Epithelial cell of esophagus (primary cell): ENCODE measurements around the gene FAM114A1.

ENCODE experiments used
- DNase-seq: peaks from one replicate; pipeline ENCODE4 v3.0.0; 2010; ENCODE audit warnings: low read depth
- H3K4me3 ChIP-seq: 2 replicates; pipeline ENCODE4 v1.5.1; 2011; ENCODE audit warnings: mild to moderate bottlenecking, low read length, control low read depth
- TF ChIP-seq, protein P1 (sequence below): IDR thresholded peaks from 2 replicates; pipeline ENCODE4 v1.5.1; 2011; ENCODE audit warnings: low read depth, mild to moderate bottlenecking, low read length, control low read depth, inconsistent platforms; ENCODE audit not compliant: insufficient read depth; ENCODE audit errors: missing control alignments

The FAM114A1 gene

DNA sequence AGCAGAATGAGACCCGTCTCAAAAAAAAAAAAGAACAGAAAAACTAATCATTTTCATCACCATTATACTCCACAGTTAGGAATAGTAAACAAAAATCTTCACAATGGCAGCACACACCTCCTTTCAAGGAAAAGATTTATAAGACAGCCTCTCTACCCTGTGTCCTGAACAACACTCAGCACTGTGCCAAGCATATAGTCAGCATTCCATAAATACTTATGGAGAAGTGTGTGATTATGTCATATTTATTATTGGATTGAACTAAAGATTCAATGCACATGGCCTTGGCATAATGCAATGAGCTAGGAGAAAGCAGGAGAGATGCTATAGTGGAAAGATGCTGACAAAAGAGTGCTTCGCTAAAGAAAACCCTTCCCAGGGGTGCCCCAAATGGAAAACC, 52.6 kb downstream of the FAM114A1 start:
- DNase-seq = no peak
- TF ChIP-seq, protein P1, sequence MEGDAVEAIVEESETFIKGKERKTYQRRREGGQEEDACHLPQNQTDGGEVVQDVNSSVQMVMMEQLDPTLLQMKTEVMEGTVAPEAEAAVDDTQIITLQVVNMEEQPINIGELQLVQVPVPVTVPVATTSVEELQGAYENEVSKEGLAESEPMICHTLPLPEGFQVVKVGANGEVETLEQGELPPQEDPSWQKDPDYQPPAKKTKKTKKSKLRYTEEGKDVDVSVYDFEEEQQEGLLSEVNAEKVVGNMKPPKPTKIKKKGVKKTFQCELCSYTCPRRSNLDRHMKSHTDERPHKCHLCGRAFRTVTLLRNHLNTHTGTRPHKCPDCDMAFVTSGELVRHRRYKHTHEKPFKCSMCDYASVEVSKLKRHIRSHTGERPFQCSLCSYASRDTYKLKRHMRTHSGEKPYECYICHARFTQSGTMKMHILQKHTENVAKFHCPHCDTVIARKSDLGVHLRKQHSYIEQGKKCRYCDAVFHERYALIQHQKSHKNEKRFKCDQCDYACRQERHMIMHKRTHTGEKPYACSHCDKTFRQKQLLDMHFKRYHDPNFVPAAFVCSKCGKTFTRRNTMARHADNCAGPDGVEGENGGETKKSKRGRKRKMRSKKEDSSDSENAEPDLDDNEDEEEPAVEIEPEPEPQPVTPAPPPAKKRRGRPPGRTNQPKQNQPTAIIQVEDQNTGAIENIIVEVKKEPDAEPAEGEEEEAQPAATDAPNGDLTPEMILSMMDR = no peak
- H3K4me3 ChIP-seq = no peak overlapping the region

DNA sequence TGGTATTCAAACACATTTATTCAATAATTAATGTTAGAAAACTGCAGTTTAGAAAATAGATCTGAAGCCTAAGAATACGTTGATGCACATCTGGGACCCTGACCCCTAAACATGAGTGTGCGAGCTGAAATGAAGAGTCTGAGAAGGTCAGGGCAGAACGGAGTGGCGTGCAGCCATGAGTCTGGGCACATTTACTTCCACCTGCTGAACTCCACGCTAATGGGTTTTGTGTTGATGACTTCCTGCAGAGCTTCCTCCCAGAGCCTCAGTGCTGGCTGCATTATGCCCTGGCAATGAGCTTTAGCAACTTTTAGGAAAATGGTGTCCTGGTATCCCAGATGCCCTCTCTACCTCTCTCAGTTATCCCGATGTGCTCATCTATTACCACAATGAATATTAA, 53.1 kb downstream of the FAM114A1 start:
- TF ChIP-seq, protein P1 = no peak
- H3K4me3 ChIP-seq = no peak overlapping the region
- no peak for DNase-seq

DNA sequence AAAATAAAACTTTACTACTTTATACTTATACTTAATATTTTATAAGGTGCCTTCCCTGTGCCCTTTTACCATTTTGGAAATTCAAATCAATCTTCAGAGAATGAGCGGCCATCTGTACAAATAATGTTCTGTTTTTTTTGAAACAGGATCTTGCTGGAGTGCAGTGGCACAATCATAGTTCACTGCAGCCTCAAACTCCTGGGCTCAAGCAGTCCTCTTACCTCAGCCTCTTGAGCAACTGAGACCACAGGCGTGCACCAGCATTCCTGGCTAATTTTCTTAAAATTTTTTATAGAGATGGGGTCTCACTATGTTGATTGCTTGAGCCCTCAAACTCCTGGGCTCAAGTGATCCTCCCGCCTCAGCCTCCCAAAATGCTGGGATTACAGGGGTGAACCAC, 53.5 kb downstream of the FAM114A1 start:
- no peak overlapping the region for H3K4me3 ChIP-seq
- TF ChIP-seq, protein P1 = no peak
- no peak for DNase-seq

DNA sequence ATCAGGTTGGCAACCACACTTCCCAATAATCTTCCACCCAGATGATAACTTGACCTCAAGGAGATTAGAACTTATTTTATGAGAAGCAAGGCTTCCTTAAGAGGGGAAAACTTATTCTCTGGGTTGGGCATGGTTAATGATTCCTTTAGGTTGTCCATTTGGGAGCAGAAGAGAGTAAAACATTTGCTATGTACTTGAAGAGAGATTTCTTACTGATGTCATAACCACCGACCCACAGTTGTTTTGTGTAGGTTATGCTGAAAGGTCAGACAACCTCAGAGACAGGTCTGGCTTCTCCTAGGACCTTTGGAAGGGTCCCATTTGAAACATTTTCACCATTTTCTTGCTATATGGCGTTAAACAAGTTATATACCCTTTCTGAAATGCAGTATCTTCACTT, 56.1 kb downstream of the FAM114A1 start:
- H3K4me3 ChIP-seq = no peak overlapping the region
- no peak for DNase-seq
- TF ChIP-seq, protein P1 = no peak

DNA sequence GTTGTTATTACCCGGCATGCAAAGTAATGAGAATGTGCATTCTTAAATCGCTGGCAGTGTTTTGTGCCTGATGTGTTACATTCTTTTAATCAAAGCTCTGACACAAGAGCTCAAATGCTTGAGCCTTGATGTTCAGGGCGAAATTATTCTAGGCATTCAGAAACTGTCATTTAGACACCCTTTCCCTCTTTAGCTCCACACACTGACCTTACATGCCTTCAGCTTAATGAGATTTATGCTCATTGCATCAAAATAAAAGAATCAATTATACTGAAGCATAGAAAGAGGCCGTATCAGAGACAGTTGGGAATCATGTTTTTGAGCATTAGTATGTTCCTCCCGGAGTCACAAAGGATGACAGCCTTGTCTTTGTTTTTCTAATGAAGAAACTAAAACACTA, 56.7 kb downstream of the FAM114A1 start:
- no peak for DNase-seq
- TF ChIP-seq, protein P1 = no peak
- H3K4me3 ChIP-seq = no peak overlapping the region

DNA sequence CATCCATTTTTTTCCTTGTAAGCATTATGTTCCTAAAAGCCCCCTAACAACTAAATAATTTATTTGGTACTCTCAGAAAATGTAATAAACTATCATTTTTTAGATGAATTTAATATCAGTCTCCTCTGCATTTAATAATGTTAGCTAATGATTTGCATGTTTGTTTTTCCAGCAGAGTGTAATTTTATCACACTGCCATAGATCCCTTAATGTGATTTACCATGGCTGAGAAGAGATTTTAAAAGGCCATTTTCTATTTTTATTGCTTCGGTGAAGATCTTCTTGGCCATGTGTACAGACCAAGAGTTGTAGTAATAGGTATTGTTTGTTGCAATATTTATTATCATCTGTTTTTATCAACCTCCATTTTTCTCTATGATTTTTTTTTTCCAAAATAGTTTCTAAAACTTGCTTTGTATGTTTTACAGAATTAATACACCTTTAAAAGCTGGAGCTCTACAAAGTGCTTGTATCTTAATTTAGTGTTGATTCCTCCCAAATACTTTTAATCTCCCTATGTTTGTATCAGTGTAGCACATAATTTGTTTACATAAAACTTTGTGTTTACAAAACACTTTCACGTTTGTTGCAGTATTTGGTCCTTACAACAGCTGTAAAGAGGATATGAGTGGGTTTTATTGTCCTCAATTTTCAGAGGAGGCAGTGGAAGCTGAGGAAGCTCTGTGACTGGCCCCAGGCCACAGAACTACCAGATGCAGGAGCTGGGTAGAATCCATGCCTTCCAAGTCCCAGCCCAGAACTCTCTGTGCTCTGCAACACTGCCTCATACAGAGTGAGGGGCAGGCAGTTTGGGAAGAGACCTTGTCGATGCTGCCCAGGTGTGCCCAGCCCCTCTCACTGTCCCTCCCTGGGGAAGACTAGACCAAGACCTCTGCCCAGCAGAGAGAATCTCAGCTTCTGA, 58.1 kb downstream of the FAM114A1 start:
- H3K4me3 ChIP-seq = no peak overlapping the region
- TF ChIP-seq, protein P1 = no peak
- DNase-seq = no peak

DNA sequence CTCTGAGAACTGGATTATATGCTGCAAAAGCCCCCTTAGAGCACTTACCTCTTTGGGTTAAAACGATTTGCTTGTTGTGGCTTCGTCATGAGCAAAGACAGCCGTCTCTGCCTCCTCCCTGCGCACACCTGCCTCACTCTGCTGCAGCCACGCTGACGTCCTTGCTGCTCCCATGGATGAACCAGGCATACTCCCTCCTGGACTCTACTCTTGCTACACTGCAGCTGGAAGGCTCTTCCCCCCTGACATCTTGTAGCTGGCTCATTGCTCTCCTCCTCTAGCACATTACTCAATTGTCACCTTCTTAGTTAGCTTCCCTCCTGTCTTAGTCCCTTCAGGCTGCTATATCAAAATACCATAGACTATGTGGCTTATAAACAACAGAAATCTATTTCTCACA, 59.3 kb downstream of the FAM114A1 start:
- no peak for DNase-seq
- TF ChIP-seq, protein P1 = no peak
- no peak overlapping the region for H3K4me3 ChIP-seq
